Stomach (tissue), 9 donors: Measurements from ENCODE around the gene ZSWIM3. TPM values are rescaled to one million over a fixed set of nuclear protein-coding genes. Genes with fewer than 3 reads are reported as not detected.

Experiments used
- DNase-seq, 2 donors: peaks; one replicate each; pipeline versions ENCODE4 v3.0.0 to v3.0.0-alpha.2; 2013 to 2019
- H3K27ac ChIP-seq, 5 donors: fragments of 200-600 bp in 4 of 5; sonication (generic) in 4 of 5; one replicate each; pipeline ENCODE4 v1.5.1; 2013 to 2019; ENCODE audit warnings: mild to moderate bottlenecking in 1 of 5, moderate library complexity in 1 of 5
- H3K27me3 ChIP-seq, 3 donors: fragments of 200-600 bp; sonication (generic); one replicate each; pipeline ENCODE4 v1.5.1; 2017 to 2019; ENCODE audit warnings: mixed run types in 1 of 3
- H3K36me3 ChIP-seq, 4 donors: fragments of 200-600 bp; sonication (generic); 1 replicate in 3 of 4; 2 replicates in 1 of 4; pipeline ENCODE4 v1.5.1; 2016 to 2019
- H3K4me1 ChIP-seq, 4 donors: fragments of 200-600 bp; sonication (generic); one replicate each; pipeline ENCODE4 v1.5.1; 2016 to 2019
- H3K4me3 ChIP-seq, 4 donors: fragments of 200-600 bp; sonication (generic) in 3 of 4; one replicate each; pipeline ENCODE4 v1.5.1; 2016 to 2019; ENCODE audit warnings: mild to moderate bottlenecking in 1 of 4
- H3K9me3 ChIP-seq, 4 donors: fragments of 200-600 bp; sonication (generic); one replicate each; pipeline ENCODE4 v1.5.1; 2016 to 2019
- EP300 ChIP-seq: sonication (generic); formaldehyde crosslinking; IDR thresholded peaks from one replicate; pipeline ENCODE4 v1.6.1; 2017; ENCODE audit warnings: antibody characterized with exemption
- POLR2A ChIP-seq, 4 donors: fragments of 450-650 bp; IDR thresholded peaks; one replicate each; pipeline ENCODE4 v1.6.1; 2016; ENCODE audit warnings: antibody characterized with exemption in 4 of 4, control low read depth in 2 of 4, mild to moderate bottlenecking in 1 of 4, moderate library complexity in 1 of 4
- POLR2AphosphoS5 ChIP-seq, 3 donors: sonication (generic); formaldehyde crosslinking; IDR thresholded peaks; one replicate each; pipeline ENCODE4 v1.6.1; 2016; ENCODE audit warnings: antibody characterized with exemption in 3 of 3
- WGBS, 5 donors: extraction: QIAGEN DNeasy Blood & Tissue Kit in 3 of 5; methylation state at CpG; one replicate each; pipeline versions ENCODE4 v1.1.5 to v1.1.7; 2013 to 2018; 5-methylcytosine and 5-hydroxymethylcytosine counted together
- intact Hi-C: fragments of 100-400 bp; cut with DNase I; formaldehyde crosslinking; loops from one replicate; pipeline ENCODE4 v1.15.1; 2023; ENCODE audit warnings: low total_unique reads
- polyA plus RNA-seq, 3 donors: library from polyadenylated mRNA; stranded (reverse); fragments of 200-250 nt; gene quantifications; one replicate each; pipeline ENCODE4 v1.2.3, GENCODE V29; 2013
- total RNA-seq, 5 donors: library from RNA; depleted of rRNA; stranded (reverse); fragments of >200 nt; gene quantifications; one replicate each; pipeline versions ENCODE4 v1.1.0 to v1.2.3, GENCODE V29; 2014 to 2016
- TF ChIP-seq, protein P1 (sequence below), 7 experiments: fragments of 450-650 bp in 4 of 7; fragments of 200-600 bp in 3 of 7; sonication (generic) in 3 of 7; IDR thresholded peaks; one replicate each; pipeline ENCODE4 v1.5.1; 2016 to 2019; ENCODE audit warnings: antibody characterized with exemption in 7 of 7, control low read depth in 2 of 7, mild to moderate bottlenecking in 1 of 7
- donor health status: healthy with polysubstance abuse.
- donor health status: Bipolar disorder and iron deficiency.
- donor health status: healthy.

Gene ZSWIM3
- total and polyA plus RNA-seq, 8 donors: 0.87 to 2.3 (median 1.8) TPM; not detected in 1

DNA sequence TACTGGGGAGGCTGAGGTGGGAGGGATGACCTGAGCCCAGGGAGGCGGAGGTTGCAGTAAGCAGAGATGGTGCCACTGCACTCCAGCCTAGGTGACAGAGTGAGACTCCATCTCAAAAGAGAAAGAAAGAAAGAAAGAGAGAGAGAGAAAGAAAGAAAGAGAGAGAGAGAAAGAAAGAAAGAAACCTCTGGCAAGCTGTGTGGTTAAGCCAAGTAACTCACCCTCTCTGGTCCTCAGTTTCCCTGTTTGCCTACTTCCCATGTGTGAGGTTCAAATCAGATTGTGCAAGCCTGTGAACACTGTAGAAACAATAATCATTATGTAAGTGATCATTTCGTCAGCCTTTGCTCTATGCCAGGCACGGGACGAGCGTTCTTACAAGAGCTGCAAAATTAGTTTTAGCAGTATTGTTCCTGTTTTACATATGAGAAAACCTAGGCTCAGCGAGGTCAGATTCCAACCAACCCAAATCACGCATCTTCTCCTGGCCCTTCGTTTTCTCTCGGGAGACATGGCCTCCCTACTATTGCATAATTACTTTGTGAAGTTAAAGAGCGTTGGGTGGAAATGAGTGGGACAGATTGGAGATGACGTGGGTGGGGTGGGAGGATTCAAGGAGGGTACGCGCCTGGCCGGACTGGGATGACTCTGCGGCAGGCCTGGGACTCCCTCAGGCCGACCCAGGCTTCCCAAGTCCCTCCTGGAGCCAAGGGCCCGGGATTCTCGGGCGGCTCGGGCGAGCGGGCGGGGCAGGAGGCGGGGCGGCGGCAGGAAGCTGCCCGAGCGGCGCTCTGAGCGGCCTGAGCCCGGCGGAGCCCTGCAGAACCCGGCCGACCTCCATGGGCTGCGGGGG, 24.2 kb upstream of the ZSWIM3 start, which contains the start of gene SNX21:
SNX21 (plus strand) TSS at position 770 of the 853 bp plus-strand sequence. CDS start 121 bp downstream, outside the sequence.
- 7 to 16% (median 9%) methylated on average over 15 to 35 of the region's 35 CpGs for WGBS, 5 donors
- H3K4me1 ChIP-seq: peaks cover 26 to 59% (median 43%) of the 10 kb centered on the region in 4 donors
- TF ChIP-seq EP300 (peak; percentile 50), POLR2AphosphoS5 (IDR thresholded peaks at IDR 0.05) (peak in 2 of 3 donors; percentile 61 to 65)
- TF ChIP-seq, protein P1, sequence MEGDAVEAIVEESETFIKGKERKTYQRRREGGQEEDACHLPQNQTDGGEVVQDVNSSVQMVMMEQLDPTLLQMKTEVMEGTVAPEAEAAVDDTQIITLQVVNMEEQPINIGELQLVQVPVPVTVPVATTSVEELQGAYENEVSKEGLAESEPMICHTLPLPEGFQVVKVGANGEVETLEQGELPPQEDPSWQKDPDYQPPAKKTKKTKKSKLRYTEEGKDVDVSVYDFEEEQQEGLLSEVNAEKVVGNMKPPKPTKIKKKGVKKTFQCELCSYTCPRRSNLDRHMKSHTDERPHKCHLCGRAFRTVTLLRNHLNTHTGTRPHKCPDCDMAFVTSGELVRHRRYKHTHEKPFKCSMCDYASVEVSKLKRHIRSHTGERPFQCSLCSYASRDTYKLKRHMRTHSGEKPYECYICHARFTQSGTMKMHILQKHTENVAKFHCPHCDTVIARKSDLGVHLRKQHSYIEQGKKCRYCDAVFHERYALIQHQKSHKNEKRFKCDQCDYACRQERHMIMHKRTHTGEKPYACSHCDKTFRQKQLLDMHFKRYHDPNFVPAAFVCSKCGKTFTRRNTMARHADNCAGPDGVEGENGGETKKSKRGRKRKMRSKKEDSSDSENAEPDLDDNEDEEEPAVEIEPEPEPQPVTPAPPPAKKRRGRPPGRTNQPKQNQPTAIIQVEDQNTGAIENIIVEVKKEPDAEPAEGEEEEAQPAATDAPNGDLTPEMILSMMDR (IDR thresholded peaks at IDR 0.05): no peak

DNA sequence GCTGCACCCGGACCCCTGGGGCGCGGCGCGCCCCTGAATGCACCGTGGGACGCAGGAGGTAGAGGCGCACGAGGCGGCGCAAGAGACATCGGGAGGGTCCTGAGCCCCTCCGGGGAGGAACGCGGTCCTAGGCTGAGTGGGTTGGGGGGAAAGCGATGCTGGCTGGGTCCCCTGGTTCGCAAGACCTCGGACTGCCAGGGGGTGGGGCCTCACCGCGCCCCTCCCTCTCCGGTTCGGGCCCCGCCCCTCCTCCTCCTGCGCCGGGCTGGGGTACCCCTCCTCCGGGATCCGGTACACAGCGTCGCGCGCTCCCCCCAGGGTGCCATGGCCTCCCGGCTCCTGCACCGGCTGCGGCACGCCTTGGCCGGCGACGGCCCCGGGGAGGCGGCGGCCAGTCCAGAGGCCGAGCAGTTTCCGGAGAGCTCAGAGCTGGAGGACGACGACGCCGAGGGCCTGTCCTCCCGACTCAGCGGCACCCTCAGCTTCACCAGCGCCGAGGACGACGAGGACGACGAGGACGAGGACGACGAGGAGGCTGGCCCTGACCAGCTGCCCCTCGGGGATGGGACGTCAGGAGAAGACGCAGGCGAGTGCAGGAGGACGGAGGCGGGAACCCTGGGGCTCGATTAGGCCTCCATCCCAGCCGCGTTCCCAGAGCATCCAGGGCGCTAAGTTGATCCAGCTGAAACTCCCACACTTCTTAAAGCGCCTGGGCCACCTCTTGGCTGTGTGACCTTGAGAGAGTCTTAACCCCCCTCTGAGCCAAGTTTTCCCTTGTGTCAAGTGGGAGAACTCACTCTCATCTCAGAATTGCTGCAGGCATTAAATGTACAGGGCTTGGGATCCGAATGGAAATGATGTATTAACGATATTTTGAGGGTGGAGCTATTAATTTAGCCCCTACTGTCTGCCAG, 23.3 kb upstream of the ZSWIM3 start:
- TF ChIP-seq POLR2AphosphoS5 (IDR thresholded peaks at IDR 0.05): peak in 1 of 3 donors; percentile 6
- TF ChIP-seq, protein P1 (IDR thresholded peaks at IDR 0.05): no peak
- no peak for TF ChIP-seq POLR2A (IDR thresholded peaks at IDR 0.05)
- no peak for TF ChIP-seq EP300
- Histone ChIP-seq H3K27me3 (no peaks in the 10 kb centered on the region), H3K9me3 (no peaks in the 10 kb centered on the region), H3K27ac (peak overlapping the region; percentile 87 to 97 (median 94)), H3K4me3 (peak overlapping the region; percentile 61 to 81 (median 73)), H3K4me1 (peaks cover 26 to 65% (median 47%) of the 10 kb centered on the region in 4 donors), H3K36me3 (peaks cover 0 to 22% (median 7%) of the 10 kb centered on the region in 4 donors)
- intact Hi-C loops: no loop called here
- 3 to 12% (median 6%) methylated on average over 25 to 71 of the region's 71 CpGs for WGBS, 5 donors
- DNase-seq: peak; percentile 69 to 92

More for the DNA sequence above, 24.2 kb upstream of the ZSWIM3 start, which contains the start of gene SNX21:
- Histone ChIP-seq H3K36me3 (peaks cover 0 to 14% (median 2%) of the 10 kb centered on the region in 4 donors), H3K9me3 (no peaks in the 10 kb centered on the region), H3K4me3 (peak within 1 kb of the TSS; percentile 61 to 81 (median 73)), H3K27ac (peak within 1 kb of the TSS; percentile 87 to 97 (median 94)), H3K27me3 (no peaks in the 10 kb centered on the region)
- peak; percentile 77 to 94 for DNase-seq
- intact Hi-C loops: no loop called here

DNA sequence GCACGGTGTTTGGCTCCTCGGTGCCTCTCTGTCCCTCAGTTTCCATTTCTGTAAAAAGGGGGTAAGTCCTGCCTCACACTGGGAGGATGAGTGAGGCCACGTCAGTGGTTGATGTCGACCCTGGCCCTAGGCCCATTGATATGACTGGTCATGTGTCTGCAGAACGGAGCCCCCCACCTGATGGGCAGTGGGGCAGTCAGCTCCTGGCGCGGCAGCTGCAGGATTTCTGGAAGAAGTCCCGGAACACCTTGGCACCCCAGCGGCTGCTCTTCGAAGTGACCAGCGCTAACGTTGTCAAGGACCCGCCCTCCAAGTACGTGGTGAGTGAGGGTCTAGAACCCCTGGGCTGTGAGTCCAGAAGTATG, 22.6 kb upstream of the ZSWIM3 start:
- Histone ChIP-seq H3K27me3 (no peaks in the 10 kb centered on the region), H3K36me3 (peaks cover 0 to 27% (median 8%) of the 10 kb centered on the region in 4 donors), H3K4me1 (peaks cover 26 to 65% (median 47%) of the 10 kb centered on the region in 4 donors), H3K9me3 (no peaks in the 10 kb centered on the region), H3K4me3 (peak overlapping the region; percentile 61 to 81 (median 73)), H3K27ac (peak overlapping the region; percentile 87 to 97 (median 94))
- 74 to 81% (median 78%) methylated on average over 8 to 14 of the region's 14 CpGs for WGBS, 5 donors
- no peak for DNase-seq
- intact Hi-C loops: no loop called here
- TF ChIP-seq POLR2AphosphoS5 (IDR thresholded peaks at IDR 0.05): no peak
- TF ChIP-seq, protein P1 (IDR thresholded peaks at IDR 0.05): no peak
- no peak for TF ChIP-seq POLR2A (IDR thresholded peaks at IDR 0.05)
- TF ChIP-seq EP300: no peak

DNA sequence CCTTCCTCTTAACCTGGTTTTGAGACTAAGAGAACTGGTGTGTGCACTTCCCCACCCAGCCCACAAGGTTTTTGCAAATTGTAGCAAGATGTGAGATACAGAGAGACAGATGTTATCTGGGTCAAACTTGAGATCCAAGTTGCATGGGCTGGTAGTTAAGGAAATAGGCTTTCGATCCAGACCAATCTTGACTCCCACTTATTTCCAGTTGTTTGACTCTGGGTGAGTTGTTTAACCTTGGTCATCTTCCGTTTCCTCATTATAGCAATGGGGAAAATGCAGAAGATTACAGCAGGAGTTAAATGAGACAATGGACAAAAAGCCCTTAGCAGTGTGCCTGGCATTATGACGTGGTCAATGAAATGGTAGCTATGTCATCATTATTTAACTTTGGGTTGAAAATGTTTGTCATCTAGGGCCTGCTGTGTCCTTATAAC, 22.1 kb upstream of the ZSWIM3 start:
- Histone ChIP-seq H3K27me3 (no peaks in the 10 kb centered on the region), H3K4me1 (peaks cover 26 to 65% (median 47%) of the 10 kb centered on the region in 4 donors), H3K27ac (peak overlapping the region in 4 of 5 donors; percentile 59 to 97 (median 95)), H3K9me3 (no peaks in the 10 kb centered on the region), H3K4me3 (peak overlapping the region; percentile 16 to 81 (median 73)), H3K36me3 (peaks cover 5 to 32% (median 12%) of the 10 kb centered on the region in 4 donors)
- 47 to 64% (median 62%) methylated on average over 3 of the region's 3 CpGs for WGBS, 5 donors
- no peak for TF ChIP-seq EP300
- TF ChIP-seq, protein P1 (IDR thresholded peaks at IDR 0.05): no peak
- TF ChIP-seq POLR2A (IDR thresholded peaks at IDR 0.05): no peak
- TF ChIP-seq POLR2AphosphoS5 (IDR thresholded peaks at IDR 0.05): no peak
- intact Hi-C loops: no loop called here
- DNase-seq: no peak
